GM12878 (cell line): ENCODE results near the gene IQGAP1.

Experiments
- BACH1 ChIP-seq: fragments of 450-650 bp; IDR thresholded peaks from 2 replicates; pipeline ENCODE4 v1.6.1; 2017; ENCODE audit warnings: mild to moderate bottlenecking, borderline replicate concordance
- GABPA ChIP-seq: IDR thresholded peaks from 2 replicates; pipeline ENCODE4 v1.6.1; 2014; ENCODE audit warnings: antibody characterized with exemption, low read depth, mild to moderate bottlenecking, inconsistent platforms
- NR2C1 ChIP-seq: fragments of 450-650 bp; IDR thresholded peaks from 2 replicates; pipeline ENCODE4 v1.6.1; 2017; ENCODE audit warnings: antibody characterized with exemption, mild to moderate bottlenecking, moderate library complexity
- NR2C2 ChIP-seq: IDR thresholded peaks from 2 replicates; pipeline ENCODE4 v1.6.1; 2011; ENCODE audit warnings: borderline replicate concordance, low read depth; ENCODE audit not compliant: control insufficient read depth, insufficient read length
- POLR2AphosphoS5 ChIP-seq: IDR thresholded peaks from 2 replicates; pipeline ENCODE4 v1.6.1; 2011; ENCODE audit warnings: mild to moderate bottlenecking, low read length, inconsistent platforms
- RBBP5 ChIP-seq: fragments of 200-600 bp; sonication (generic); conservative IDR thresholded peaks from 2 replicates; pipeline ENCODE4 v1.6.1; 2016
- RELA ChIP-seq: fragments of 450-650 bp; IDR thresholded peaks from 2 replicates; pipeline ENCODE4 v1.8.0; 2014; ENCODE audit warnings: borderline replicate concordance; ENCODE audit not compliant: partially characterized antibody
- SIX5 ChIP-seq: IDR thresholded peaks from 2 replicates; pipeline ENCODE4 v1.6.1; 2011; ENCODE audit warnings: mild to moderate bottlenecking, low read depth, low read length, moderate library complexity; ENCODE audit not compliant: severe bottlenecking
- TF ChIP-seq, protein P1 (sequence below): fragments of 450-650 bp; IDR thresholded peaks from 2 replicates; pipeline ENCODE4 v1.6.1; 2014; ENCODE audit warnings: mild to moderate bottlenecking

DNA sequence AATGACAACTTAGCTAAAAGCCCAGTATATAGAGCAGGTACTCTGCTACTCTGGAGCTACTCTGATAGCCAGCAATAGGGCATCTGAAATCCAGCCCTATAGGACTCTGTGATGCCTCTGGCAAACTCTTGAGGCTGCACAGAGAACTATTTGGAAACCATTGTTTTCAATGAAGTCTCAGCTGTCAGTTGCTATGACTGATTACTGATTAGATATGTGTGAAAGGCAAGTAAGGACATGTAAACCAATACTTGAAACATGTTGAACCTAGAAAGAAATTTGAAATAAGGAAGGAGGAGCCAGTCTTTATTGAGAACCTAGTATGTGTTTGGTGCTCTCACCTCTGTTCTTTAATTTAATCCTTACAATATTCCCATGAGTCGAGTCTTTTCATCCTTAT, 101.5 kb downstream of the IQGAP1 start:
- TF ChIP-seq BACH1: no peak
- TF ChIP-seq NR2C1: no peak
- no peak for TF ChIP-seq SIX5
- no peak for TF ChIP-seq RELA
- TF ChIP-seq NR2C2: no peak
- TF ChIP-seq, protein P1, sequence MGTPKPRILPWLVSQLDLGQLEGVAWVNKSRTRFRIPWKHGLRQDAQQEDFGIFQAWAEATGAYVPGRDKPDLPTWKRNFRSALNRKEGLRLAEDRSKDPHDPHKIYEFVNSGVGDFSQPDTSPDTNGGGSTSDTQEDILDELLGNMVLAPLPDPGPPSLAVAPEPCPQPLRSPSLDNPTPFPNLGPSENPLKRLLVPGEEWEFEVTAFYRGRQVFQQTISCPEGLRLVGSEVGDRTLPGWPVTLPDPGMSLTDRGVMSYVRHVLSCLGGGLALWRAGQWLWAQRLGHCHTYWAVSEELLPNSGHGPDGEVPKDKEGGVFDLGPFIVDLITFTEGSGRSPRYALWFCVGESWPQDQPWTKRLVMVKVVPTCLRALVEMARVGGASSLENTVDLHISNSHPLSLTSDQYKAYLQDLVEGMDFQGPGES: no peak
- no peak for TF ChIP-seq POLR2AphosphoS5
- no peak for TF ChIP-seq GABPA
- no peak for TF ChIP-seq RBBP5
